Panc1 (cell line): ENCODE results near the gene ABLIM2. TPM values are rescaled to one million over a fixed set of nuclear protein-coding genes. Genes with fewer than 3 reads are reported as not detected.
A peak's percentile ranks its signal among the peaks of the same experiment; 100 is the strongest.

Experiments used
- ATAC-seq: fragments of 200-7000 bp; cut with Tn5 transposase; 2 replicates; pipeline ENCODE4 v1.9.1; 2020; ENCODE audit warnings: mild to moderate bottlenecking, moderate library complexity
- BruUV-seq: library from RNA; stranded (reverse); fragments of 400-500 nt; replicated peaks from 2 replicates; lab custom pipeline; 2021; lab: Mats Ljungman, UMichigan
- CTCF ChIA-PET: fragments of 300-600 bp; sonication (Branson Sonifier 250); formaldehyde crosslinking; loops from one replicate; lab custom pipeline; 2022; ENCODE audit warnings: antibody characterized with exemption; lab: Charles Lee
- POLR2A ChIA-PET: fragments of 300-600 bp; sonication (Branson Sonifier 250); formaldehyde crosslinking; loops from one replicate; lab custom pipeline; 2022; ENCODE audit warnings: antibody characterized with exemption; lab: Charles Lee
- DNase-seq: peaks from one replicate; pipeline ENCODE4 v3.0.0-alpha.2; 2010; ENCODE audit warnings: low read depth, low spot score
- H3K27ac ChIP-seq: 2 replicates; pipeline ENCODE4 v1.5.1; 2011; ENCODE audit warnings: mild to moderate bottlenecking, low read length, inconsistent platforms
- H3K27me3 ChIP-seq: fragments of 200-500 bp; sonication (Bioruptor generic); 2 replicates; pipeline ENCODE4 v1.6.0; 2014; ENCODE audit warnings: low read length, inconsistent platforms; ENCODE audit not compliant: control insufficient read depth, insufficient read depth
- H3K36me3 ChIP-seq: fragments of 200-500 bp; sonication (Bioruptor generic); 2 replicates; pipeline ENCODE4 v1.5.1; 2014; ENCODE audit warnings: inconsistent platforms, mild to moderate bottlenecking, low read length, moderate library complexity; ENCODE audit not compliant: control insufficient read depth, insufficient read depth
- H3K4me1 ChIP-seq: 2 replicates; pipeline ENCODE4 v1.5.1; 2011; ENCODE audit warnings: inconsistent platforms, mild to moderate bottlenecking, low read length, moderate library complexity; ENCODE audit not compliant: control insufficient read depth, insufficient read depth
- H3K4me3 ChIP-seq, 2 experiments: 2 replicates each; pipeline ENCODE4 v1.5.1; 2011 to 2012; ENCODE audit warnings: low read depth in 2 of 2, low read length in 2 of 2, mild to moderate bottlenecking in 2 of 2, inconsistent platforms in 1 of 2, moderate library complexity in 1 of 2
- H3K9me3 ChIP-seq: fragments of 200-500 bp; sonication (Bioruptor generic); 2 replicates; pipeline ENCODE4 v1.5.1; 2014; ENCODE audit warnings: low read depth, mild to moderate bottlenecking, inconsistent platforms, low read length, moderate library complexity; ENCODE audit not compliant: control insufficient read depth, insufficient read depth
- CTCF ChIP-seq: fragments of 450-650 bp; IDR thresholded peaks from 2 replicates; pipeline ENCODE4 v1.5.1; 2017; ENCODE audit warnings: mild to moderate bottlenecking
- POLR2AphosphoS5 ChIP-seq: IDR thresholded peaks from 2 replicates; pipeline ENCODE4 v1.6.1; 2012; ENCODE audit warnings: mild to moderate bottlenecking, low read depth, low read length, moderate library complexity
- SIN3A ChIP-seq: IDR thresholded peaks from 2 replicates; pipeline ENCODE4 v1.6.1; 2012; ENCODE audit warnings: low read depth, mild to moderate bottlenecking, low read length, moderate library complexity, borderline replicate concordance; ENCODE audit not compliant: insufficient read depth
- TCF7L2 ChIP-seq: IDR thresholded peaks from 2 replicates; pipeline ENCODE4 v1.6.1; 2011; ENCODE audit warnings: mild to moderate bottlenecking, low read depth, low read length, inconsistent platforms
- in situ Hi-C: cut with HindIII; loops from 2 replicates; pipeline ENCODE4 v1.10.0; 2016; ENCODE audit warnings: low sequenced_read_pairs, low pct_unique_long_range_greater_than_20kb
- intact Hi-C: fragments of 100-400 bp; cut with micrococcal nuclease; formaldehyde crosslinking; loops from one replicate; pipeline ENCODE4 v1.10.0; 2022; ENCODE audit not compliant: unreplicated experiment
- total RNA-seq: library from RNA; stranded (reverse); gene quantifications from one replicate; pipeline ENCODE4 v1.2.1, GENCODE V29; 2021; ENCODE audit not compliant: unreplicated experiment
- TF ChIP-seq, protein P1 (sequence below), 2 experiments: IDR thresholded peaks; 2 replicates each; pipeline ENCODE4 v1.6.1; 2011 to 2012; ENCODE audit warnings: low read depth in 2 of 2, control low read depth in 1 of 2, low read length in 1 of 2, mild to moderate bottlenecking in 1 of 2, moderate library complexity in 1 of 2; ENCODE audit not compliant: insufficient read depth in 1 of 2

The ABLIM2 gene
- total RNA-seq, 1 experiment from 2014 or later: 0.64 TPM

- H3K9me3 ChIP-seq: no peaks in the 10 kb centered on the region
- H3K4me1 ChIP-seq: peaks cover 72% of the 10 kb centered on the region
- TF ChIP-seq CTCF (no peak), SIN3A (no peak), POLR2AphosphoS5 (no peak), TCF7L2 (no peak)
- TF ChIP-seq, protein P1, sequence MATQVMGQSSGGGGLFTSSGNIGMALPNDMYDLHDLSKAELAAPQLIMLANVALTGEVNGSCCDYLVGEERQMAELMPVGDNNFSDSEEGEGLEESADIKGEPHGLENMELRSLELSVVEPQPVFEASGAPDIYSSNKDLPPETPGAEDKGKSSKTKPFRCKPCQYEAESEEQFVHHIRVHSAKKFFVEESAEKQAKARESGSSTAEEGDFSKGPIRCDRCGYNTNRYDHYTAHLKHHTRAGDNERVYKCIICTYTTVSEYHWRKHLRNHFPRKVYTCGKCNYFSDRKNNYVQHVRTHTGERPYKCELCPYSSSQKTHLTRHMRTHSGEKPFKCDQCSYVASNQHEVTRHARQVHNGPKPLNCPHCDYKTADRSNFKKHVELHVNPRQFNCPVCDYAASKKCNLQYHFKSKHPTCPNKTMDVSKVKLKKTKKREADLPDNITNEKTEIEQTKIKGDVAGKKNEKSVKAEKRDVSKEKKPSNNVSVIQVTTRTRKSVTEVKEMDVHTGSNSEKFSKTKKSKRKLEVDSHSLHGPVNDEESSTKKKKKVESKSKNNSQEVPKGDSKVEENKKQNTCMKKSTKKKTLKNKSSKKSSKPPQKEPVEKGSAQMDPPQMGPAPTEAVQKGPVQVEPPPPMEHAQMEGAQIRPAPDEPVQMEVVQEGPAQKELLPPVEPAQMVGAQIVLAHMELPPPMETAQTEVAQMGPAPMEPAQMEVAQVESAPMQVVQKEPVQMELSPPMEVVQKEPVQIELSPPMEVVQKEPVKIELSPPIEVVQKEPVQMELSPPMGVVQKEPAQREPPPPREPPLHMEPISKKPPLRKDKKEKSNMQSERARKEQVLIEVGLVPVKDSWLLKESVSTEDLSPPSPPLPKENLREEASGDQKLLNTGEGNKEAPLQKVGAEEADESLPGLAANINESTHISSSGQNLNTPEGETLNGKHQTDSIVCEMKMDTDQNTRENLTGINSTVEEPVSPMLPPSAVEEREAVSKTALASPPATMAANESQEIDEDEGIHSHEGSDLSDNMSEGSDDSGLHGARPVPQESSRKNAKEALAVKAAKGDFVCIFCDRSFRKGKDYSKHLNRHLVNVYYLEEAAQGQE (IDR thresholded peaks at IDR 0.05; ENCODE audit: insufficient read depth in 1 of 2, low read depth in 2 of 2, low read length in 1 of 2): no peak
- H3K27me3 ChIP-seq: no peaks in the 10 kb centered on the region
- ChIA-PET CTCF (interaction anchor here (0.6 kb wide), 1 partner anchor 44 kb away, joined by 4 read pairs; no protein-coding TSS in a partner anchor), POLR2A (interaction anchor here (0.5 to 0.6 kb wide), 2 partner anchors 21 to 47 kb away, joined by 3 to 12 read pairs; no protein-coding TSS in a partner anchor)
- in situ Hi-C loops (no loop called here), intact Hi-C loops (no loop called here)
- no peaks in the 10 kb centered on the region for H3K36me3 ChIP-seq
- peak overlapping the region; percentile 99 for H3K27ac ChIP-seq
- no peak for ATAC-seq
- BruUV-seq: no TSS peak
- H3K4me3 ChIP-seq: no peak overlapping the region
- no peak for DNase-seq
These were observed 199.5 kb downstream of the ABLIM2 start for GRCh38 chr4:7959078-7959477.

DNA sequence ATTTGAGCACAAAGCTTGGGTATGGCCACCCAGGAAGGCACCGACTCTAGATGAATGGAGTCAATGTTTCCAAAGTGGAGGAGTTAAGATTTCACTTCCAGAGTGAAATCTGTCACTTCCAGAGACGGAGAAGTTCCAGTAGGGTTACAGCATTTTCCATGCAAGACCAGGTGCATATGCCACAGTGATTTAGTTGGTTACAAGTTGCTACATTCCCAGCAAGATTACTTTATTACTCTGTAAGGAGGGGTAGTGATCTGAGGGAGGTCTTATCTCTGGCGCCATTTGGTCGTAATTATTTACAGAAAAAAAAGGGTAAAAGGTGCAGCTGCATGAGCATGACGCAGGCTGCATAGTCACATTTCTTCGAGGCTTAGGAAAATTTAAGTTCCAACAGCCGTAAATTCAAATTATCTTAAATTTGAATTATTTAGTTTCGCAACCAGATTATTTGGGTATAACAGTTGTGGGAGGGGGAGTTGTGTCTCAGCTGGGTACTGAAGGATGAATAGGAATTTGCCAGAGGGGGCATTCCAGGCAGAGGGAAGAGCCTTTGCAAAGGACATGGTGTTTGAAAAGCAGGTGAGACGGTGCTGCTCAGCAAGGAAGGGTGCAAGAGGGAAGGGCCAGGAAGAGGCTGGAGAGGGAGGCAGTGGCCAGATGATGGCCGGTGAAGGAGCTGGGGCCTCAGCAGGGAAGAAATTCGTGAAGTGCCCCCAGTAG is 201.5 kb downstream of the ABLIM2 start:
- Histone ChIP-seq H3K9me3 (no peaks in the 10 kb centered on the region), H3K4me1 (peaks cover 61% of the 10 kb centered on the region), H3K36me3 (no peaks in the 10 kb centered on the region), H3K27ac (peak overlapping the region; percentile 99), H3K27me3 (no peaks in the 10 kb centered on the region), H3K4me3 (no peak overlapping the region)
- TF ChIP-seq CTCF: no peak
- TF ChIP-seq SIN3A: no peak
- TF ChIP-seq, protein P1 (IDR thresholded peaks at IDR 0.05; ENCODE audit: insufficient read depth in 1 of 2, low read depth in 2 of 2, low read length in 1 of 2): no peak
- TF ChIP-seq POLR2AphosphoS5: no peak
- no peak for TF ChIP-seq TCF7L2
- CTCF ChIA-PET: no interaction called here
- DNase-seq: no peak
- peak; percentile 4; the same call in 1 of the 2 replicates for ATAC-seq
- in situ Hi-C loops: no loop called here
- POLR2A ChIA-PET: no interaction called here
- intact Hi-C loops: no loop called here
- no TSS peak for BruUV-seq
